Measurements from ENCODE around the gene PIP5K1B.

DNA sequence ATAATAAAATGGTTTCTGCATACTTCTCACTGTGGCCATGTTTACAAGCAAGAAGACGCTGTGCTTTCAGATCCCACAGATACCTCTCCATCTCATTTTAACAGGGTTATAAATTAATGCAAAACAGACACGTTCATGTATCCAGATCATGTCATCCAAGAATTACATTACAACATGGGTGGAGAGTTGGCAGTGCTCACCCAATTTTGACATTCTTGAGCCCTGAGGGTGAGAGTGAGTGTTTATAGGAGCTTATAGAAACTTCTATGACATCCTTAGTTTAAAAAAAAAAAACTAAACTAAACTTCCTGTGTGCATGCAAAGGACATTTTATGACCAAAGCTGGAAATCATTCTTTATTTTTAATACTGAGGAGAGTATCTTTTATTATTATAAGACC is 299.8 kb downstream of the PIP5K1B start:
- TF ChIP-seq, protein P1, sequence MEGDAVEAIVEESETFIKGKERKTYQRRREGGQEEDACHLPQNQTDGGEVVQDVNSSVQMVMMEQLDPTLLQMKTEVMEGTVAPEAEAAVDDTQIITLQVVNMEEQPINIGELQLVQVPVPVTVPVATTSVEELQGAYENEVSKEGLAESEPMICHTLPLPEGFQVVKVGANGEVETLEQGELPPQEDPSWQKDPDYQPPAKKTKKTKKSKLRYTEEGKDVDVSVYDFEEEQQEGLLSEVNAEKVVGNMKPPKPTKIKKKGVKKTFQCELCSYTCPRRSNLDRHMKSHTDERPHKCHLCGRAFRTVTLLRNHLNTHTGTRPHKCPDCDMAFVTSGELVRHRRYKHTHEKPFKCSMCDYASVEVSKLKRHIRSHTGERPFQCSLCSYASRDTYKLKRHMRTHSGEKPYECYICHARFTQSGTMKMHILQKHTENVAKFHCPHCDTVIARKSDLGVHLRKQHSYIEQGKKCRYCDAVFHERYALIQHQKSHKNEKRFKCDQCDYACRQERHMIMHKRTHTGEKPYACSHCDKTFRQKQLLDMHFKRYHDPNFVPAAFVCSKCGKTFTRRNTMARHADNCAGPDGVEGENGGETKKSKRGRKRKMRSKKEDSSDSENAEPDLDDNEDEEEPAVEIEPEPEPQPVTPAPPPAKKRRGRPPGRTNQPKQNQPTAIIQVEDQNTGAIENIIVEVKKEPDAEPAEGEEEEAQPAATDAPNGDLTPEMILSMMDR (IDR thresholded peaks at IDR 0.05; ENCODE audit: low read depth, low read length, poor library complexity, severe bottlenecking), result no peak
- no peak for TF ChIP-seq EZH2phosphoT487 (IDR thresholded peaks at IDR 0.05; ENCODE audit: borderline replicate concordance, low read length)
